Upper lobe of right lung (tissue), 1 donor: ENCODE data around the gene GJA5. TPM values are rescaled to one million over a fixed set of nuclear protein-coding genes. Genes with fewer than 3 reads are reported as not detected.
A peak's percentile ranks its signal among the peaks of the same experiment; 100 is the strongest.

Experiments
- ATAC-seq: fragments of 200-7000 bp; cut with Tn5 transposase; one replicate; pipeline ENCODE4 v1.9.1; 2020; ENCODE audit warnings: mild to moderate bottlenecking, moderate library complexity
- DNase-seq: peaks from one replicate; pipeline ENCODE4 v3.0.0-alpha.2; 2020
- H3K27ac ChIP-seq: fragments of 200-600 bp; one replicate; pipeline ENCODE4 v1.8.0; 2022
- H3K27me3 ChIP-seq: fragments of 200-600 bp; one replicate; pipeline ENCODE4 v1.8.0; 2022; ENCODE audit warnings: mild to moderate bottlenecking
- H3K36me3 ChIP-seq: fragments of 200-600 bp; one replicate; pipeline ENCODE4 v1.8.0; 2022
- H3K4me1 ChIP-seq: fragments of 200-600 bp; one replicate; pipeline ENCODE4 v1.8.0; 2022
- H3K4me3 ChIP-seq: fragments of 200-600 bp; one replicate; pipeline ENCODE4 v1.8.0; 2022; ENCODE audit warnings: mild to moderate bottlenecking
- H3K9me3 ChIP-seq: fragments of 200-600 bp; one replicate; pipeline ENCODE4 v1.8.0; 2022
- CTCF ChIP-seq: fragments of 200-600 bp; IDR thresholded peaks from one replicate; pipeline ENCODE4 v1.8.0; 2022; ENCODE audit warnings: antibody characterized with exemption
- intact Hi-C: fragments of 100-400 bp; cut with DNase I; formaldehyde crosslinking; loops from one replicate; pipeline ENCODE4 v1.11.0; 2022
- total RNA-seq: library from RNA; stranded (reverse); fragmentation: NEBNext Ultra II Directional; extraction: Animal tissue kit (Norgen Biotek cat#: 25700); gene quantifications from one replicate; pipeline ENCODE4 v1.2.1, GENCODE V29; 2021
- donor health status: DM: no; HTN: yes; CAD: no; lungs with severe emphysema.

Gene GJA5
- total RNA-seq, 1 donor from 2014 or later = 62.2 TPM

- ATAC-seq (no peak), DNase-seq (no peak)
- H3K4me1 ChIP-seq = peaks cover 13% of the 10 kb centered on the region
- TF ChIP-seq CTCF = no peak
- H3K27me3 ChIP-seq = peaks cover 6% of the 10 kb centered on the region
- intact Hi-C loops = no loop called here
- H3K36me3 ChIP-seq = no peaks in the 10 kb centered on the region
- H3K9me3 ChIP-seq = no peaks in the 10 kb centered on the region
- H3K4me3 ChIP-seq = peak overlapping the region; percentile 28
- no peak overlapping the region for H3K27ac ChIP-seq
Observed at GRCh38 chr1:147772570-147772969, 12.2 kb upstream of the GJA5 start.

- no peaks in the 10 kb centered on the region for H3K9me3 ChIP-seq
- intact Hi-C loops = no loop called here
- H3K36me3 ChIP-seq = no peaks in the 10 kb centered on the region
- H3K4me3 ChIP-seq = peak overlapping the region; percentile 28
- peaks cover 6% of the 10 kb centered on the region for H3K27me3 ChIP-seq
- peaks cover 15% of the 10 kb centered on the region for H3K4me1 ChIP-seq
- no peak for TF ChIP-seq CTCF
- ATAC-seq (peak; percentile 51), DNase-seq (no peak)
- H3K27ac ChIP-seq = no peak overlapping the region
Observed at GRCh38 chr1:147771226-147772125, 11.1 kb upstream of the GJA5 start.

- peaks cover 15% of the 10 kb centered on the region for H3K4me1 ChIP-seq
- H3K27me3 ChIP-seq = peaks cover 6% of the 10 kb centered on the region
- no peak for ATAC-seq
- TF ChIP-seq CTCF = no peak
- peak overlapping the region; percentile 3 for H3K4me3 ChIP-seq
- no peak overlapping the region for H3K27ac ChIP-seq
- intact Hi-C loops = no loop called here
- H3K36me3 ChIP-seq = no peaks in the 10 kb centered on the region
- DNase-seq = no peak
- no peaks in the 10 kb centered on the region for H3K9me3 ChIP-seq
Observed at GRCh38 chr1:147769106-147769505, 8.7 kb upstream of the GJA5 start.

GRCh38 chr1:147768582-147768981 is 8.2 kb upstream of the GJA5 start:
- Histone ChIP-seq H3K4me1 (peaks cover 11% of the 10 kb centered on the region), H3K4me3 (no peak overlapping the region), H3K36me3 (no peaks in the 10 kb centered on the region), H3K27ac (peak overlapping the region; percentile 27), H3K27me3 (peaks cover 3% of the 10 kb centered on the region), H3K9me3 (no peaks in the 10 kb centered on the region)
- TF ChIP-seq CTCF = no peak
- ATAC-seq (no peak), DNase-seq (no peak)
- intact Hi-C loops = no loop called here

GRCh38 chr1:147768101-147768500 is 7.7 kb upstream of the GJA5 start:
- Histone ChIP-seq H3K9me3 (no peaks in the 10 kb centered on the region), H3K4me3 (no peak overlapping the region), H3K27ac (peak overlapping the region; percentile 27), H3K27me3 (no peaks in the 10 kb centered on the region), H3K36me3 (no peaks in the 10 kb centered on the region), H3K4me1 (peaks cover 12% of the 10 kb centered on the region)
- intact Hi-C loops = no loop called here
- ATAC-seq (no peak), DNase-seq (no peak)
- no peak for TF ChIP-seq CTCF
